HepG2 (cell line): ENCODE data around the gene HSPE1. TPM values are rescaled to one million over a fixed set of nuclear protein-coding genes. Genes with fewer than 3 reads are reported as not detected.

Experiments
- ATAC-seq: fragments of 200-7000 bp; cut with Tn5 transposase; 3 replicates; pipeline ENCODE4 v1.9.1; 2020; ENCODE audit warnings: mild to moderate bottlenecking, moderate library complexity
- BruUV-seq: library from RNA; stranded (reverse); fragments of 400-500 nt; replicated peaks from 2 replicates; lab custom pipeline; 2021; lab: Mats Ljungman, UMichigan
- CTCF ChIA-PET: fragments of 300-600 bp; formaldehyde crosslinking; extraction: SDS; loops from one replicate; lab custom pipeline; 2021; ENCODE audit warnings: low total read pairs, inconsistent platforms, low intra/inter-chr PET ratio; lab: Yijun Ruan, JAX
- POLR2A ChIA-PET: fragments of 350-600 bp; sonication (Branson Sonifier 250); formaldehyde crosslinking; loops from one replicate; lab custom pipeline; 2020; ENCODE audit warnings: antibody characterized with exemption, inconsistent platforms; lab: Yijun Ruan, JAX
- DNase-seq: peaks from one replicate; pipeline ENCODE4 v3.0.0-alpha.2; 2015; ENCODE audit warnings: low spot score
- FAIRE-seq: peaks from 3 replicates; lab custom pipeline; 2011; peaks lifted over from hg19 to GRCh38; lab: Jason Lieb, UNC
- H2AFZ ChIP-seq: one replicate; pipeline ENCODE4 v1.6.1; 2011; ENCODE audit warnings: low read length, inconsistent platforms
- H3K27ac ChIP-seq: fragments of 300-600 bp; 3 replicates; pipeline ENCODE4 v1.8.0; 2011; ENCODE audit warnings: mixed run types, mild to moderate bottlenecking, mixed read lengths, low read length, inconsistent platforms; ENCODE audit not compliant: insufficient read depth; ENCODE audit errors: extremely low read length
- H3K27me3 ChIP-seq, 2 experiments: fragments of 200-600 bp in 1 of 2; 2 replicates in 1 of 2; 3 replicates in 1 of 2; pipeline versions ENCODE4 v1.6.0 to v1.8.0; 2011; ENCODE audit warnings: low read length in 2 of 2, mild to moderate bottlenecking in 2 of 2, moderate library complexity in 2 of 2, inconsistent platforms in 1 of 2; ENCODE audit not compliant: insufficient read depth in 2 of 2, control insufficient read depth in 1 of 2
- H3K36me3 ChIP-seq, 2 experiments: fragments of 200-600 bp in 1 of 2; replicated peaks in 1 of 2; 2 replicates in 1 of 2; 3 replicates in 1 of 2; pipeline versions ENCODE4 v1.5.1 to v1.8.0; 2011; ENCODE audit warnings: low read length in 2 of 2, inconsistent platforms in 1 of 2; ENCODE audit not compliant: insufficient read depth in 2 of 2, control insufficient read depth in 1 of 2
- H3K4me1 ChIP-seq: 2 replicates; pipeline ENCODE4 v1.5.1; 2012; ENCODE audit warnings: low read length, inconsistent platforms; ENCODE audit not compliant: insufficient read depth
- H3K4me2 ChIP-seq: 2 replicates; pipeline ENCODE4 v1.6.0; 2011; ENCODE audit warnings: low read depth, low read length, inconsistent platforms
- H3K4me3 ChIP-seq, 3 experiments: fragments of 200-600 bp in 1 of 3; sonication (generic), shearing (Covaris generic) in 1 of 3; replicated peaks in 1 of 3; 2 replicates each; pipeline ENCODE4 v1.5.1; 2011 to 2016; ENCODE audit warnings: low read length in 3 of 3, inconsistent platforms in 2 of 3, low read depth in 2 of 3, mild to moderate bottlenecking in 2 of 3, control low read depth in 1 of 3, mixed read lengths in 1 of 3; ENCODE audit not compliant: insufficient read depth in 1 of 3
- H3K79me2 ChIP-seq: one replicate; pipeline ENCODE4 v1.6.1; 2011; ENCODE audit warnings: low read length, inconsistent platforms; ENCODE audit not compliant: insufficient read depth
- H3K9ac ChIP-seq: 2 replicates; pipeline ENCODE4 v1.6.0; 2011; ENCODE audit warnings: mild to moderate bottlenecking, low read depth, low read length, inconsistent platforms; ENCODE audit not compliant: insufficient read depth
- H3K9me3 ChIP-seq: 2 replicates; pipeline ENCODE4 v1.5.1; 2012; ENCODE audit warnings: mild to moderate bottlenecking, low read length
- H4K20me1 ChIP-seq: 2 replicates; pipeline ENCODE4 v1.6.0; 2011; ENCODE audit warnings: inconsistent platforms, mild to moderate bottlenecking, low read length, moderate library complexity; ENCODE audit not compliant: insufficient read depth
- FOSL2 ChIP-seq: sonication (generic); formaldehyde crosslinking; IDR thresholded peaks from 2 replicates; pipeline ENCODE4 v1.4.0; 2020; ENCODE audit warnings: missing genetic modification reagents
- KMT2A ChIP-seq: sonication (generic); formaldehyde crosslinking; IDR thresholded peaks from 2 replicates; pipeline ENCODE4 v1.4.0; 2020; ENCODE audit warnings: missing genetic modification reagents
- NCOR1 ChIP-seq: fragments of 200-600 bp; sonication (generic); IDR thresholded peaks from 2 replicates; pipeline ENCODE4 v1.7.0; 2017; ENCODE audit warnings: antibody characterized with exemption, low read length, borderline replicate concordance
- SP4 ChIP-seq: sonication (generic); formaldehyde crosslinking; IDR thresholded peaks from 2 replicates; pipeline ENCODE4 v1.8.1; 2023; ENCODE audit warnings: mild to moderate bottlenecking, missing genetic modification reagents
- ZFY ChIP-seq: sonication (generic); formaldehyde crosslinking; IDR thresholded peaks from 2 replicates; pipeline ENCODE4 v1.4.0; 2020; ENCODE audit warnings: missing genetic modification reagents
- ZMYM3 ChIP-seq: sonication (generic); formaldehyde crosslinking; IDR thresholded peaks from 2 replicates; pipeline ENCODE4 v1.5.1; 2020; ENCODE audit warnings: mild to moderate bottlenecking, missing genetic modification reagents
- ZNF24 ChIP-seq: fragments of 450-650 bp; IDR thresholded peaks from 2 replicates; pipeline ENCODE4 v1.6.1; 2017; ENCODE audit warnings: antibody characterized with exemption, mild to moderate bottlenecking
- WGBS: methylation state at CpG from one replicate; pipeline ENCODE4 v1.1.6; 2017; ENCODE audit warnings: low lambda C conversion rate; 5-methylcytosine and 5-hydroxymethylcytosine counted together
- in situ Hi-C: cut with HindIII; loops from 2 replicates; pipeline ENCODE4 v1.10.0; 2017; ENCODE audit warnings: low pct_unique_long_range_greater_than_20kb; ENCODE audit not compliant: extremely low pct_ligation_motif_present
- intact Hi-C: fragments of 100-400 bp; cut with micrococcal nuclease; formaldehyde crosslinking; loops from one replicate; pipeline ENCODE4 v1.10.0; 2022; ENCODE audit not compliant: unreplicated experiment
- polyA plus RNA-seq, 8 experiments: library from polyadenylated mRNA; depleted of rRNA in 3 of 8; stranded (reverse) in 7 of 8; unstranded in 1 of 8; fragments of >200 nt; fragmentation: Illumina TruSeq in 4 of 8; extraction: Trizol in 4 of 8; gene quantifications; 2 replicates each; pipeline versions ENCODE4 v1.2.1 to v1.2.3, GENCODE V29; 2011 to 2016; ENCODE audit warnings: low read depth in 4 of 8, missing spikeins in 1 of 8, mixed read lengths in 1 of 8; ENCODE audit not compliant: insufficient read depth in 1 of 8
- total RNA-seq, 5 experiments: library from RNA; depleted of rRNA; stranded (reverse); fragments of >200 nt; fragmentation: Illumina TruSeq; extraction: Trizol; gene quantifications; 2 replicates each; pipeline ENCODE4 v1.2.3, GENCODE V29; 2016; ENCODE audit warnings: low read depth in 1 of 5
- TF ChIP-seq, protein P1 (sequence below): sonication (generic); formaldehyde crosslinking; IDR thresholded peaks from 2 replicates; pipeline ENCODE4 v1.5.1; 2020; ENCODE audit warnings: missing genetic modification reagents, mild to moderate bottlenecking, borderline replicate concordance
- TF ChIP-seq, protein P2 (sequence below): IDR thresholded peaks from 2 replicates; pipeline ENCODE4 v1.6.1; 2016
- TF ChIP-seq, protein P3 (sequence below): sonication (generic); formaldehyde crosslinking; IDR thresholded peaks from 2 replicates; pipeline ENCODE4 v1.8.1; 2023; ENCODE audit warnings: missing genetic modification reagents, mild to moderate bottlenecking, borderline replicate concordance
- TF ChIP-seq, protein P4 (sequence below): sonication (generic); formaldehyde crosslinking; conservative IDR thresholded peaks from 2 replicates; pipeline ENCODE4 v1.4.0; 2020; ENCODE audit warnings: mild to moderate bottlenecking, missing genetic modification reagents, moderate library complexity
- TF ChIP-seq, protein P5 (sequence below): sonication (generic); formaldehyde crosslinking; IDR thresholded peaks from 2 replicates; pipeline ENCODE4 v1.5.0; 2020; ENCODE audit warnings: mild to moderate bottlenecking, missing genetic modification reagents

HSPE1 gene
- total and polyA plus RNA-seq, 2 of the 13 experiments (the other 11 are each of a cell fraction or from before 2014, with no cell fraction given) = 244 to 823 TPM

DNA sequence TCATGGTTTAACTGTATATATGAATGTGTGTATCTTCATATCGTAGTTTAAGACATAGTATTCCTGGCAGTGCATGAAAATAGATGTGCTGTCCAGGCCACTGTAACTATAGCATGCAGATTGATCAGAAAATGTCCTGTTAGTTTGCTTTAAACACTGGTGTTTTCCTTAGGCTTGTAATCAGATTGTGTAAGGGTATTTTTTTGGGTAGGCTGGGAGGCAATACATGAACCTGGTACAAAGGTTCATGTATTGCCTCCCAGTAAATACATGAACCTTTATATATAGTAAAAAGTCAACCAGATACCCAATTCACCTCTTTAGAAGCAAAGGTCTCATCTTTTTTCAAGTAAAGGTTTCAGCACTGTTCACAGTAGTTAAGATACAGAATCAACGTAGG lies 45.3 kb upstream of the HSPE1 start (continued):
- TF ChIP-seq KMT2A = peak; percentile 33; the same call in 1 of the 2 replicates
- TF ChIP-seq ZNF24 = no peak

DNA sequence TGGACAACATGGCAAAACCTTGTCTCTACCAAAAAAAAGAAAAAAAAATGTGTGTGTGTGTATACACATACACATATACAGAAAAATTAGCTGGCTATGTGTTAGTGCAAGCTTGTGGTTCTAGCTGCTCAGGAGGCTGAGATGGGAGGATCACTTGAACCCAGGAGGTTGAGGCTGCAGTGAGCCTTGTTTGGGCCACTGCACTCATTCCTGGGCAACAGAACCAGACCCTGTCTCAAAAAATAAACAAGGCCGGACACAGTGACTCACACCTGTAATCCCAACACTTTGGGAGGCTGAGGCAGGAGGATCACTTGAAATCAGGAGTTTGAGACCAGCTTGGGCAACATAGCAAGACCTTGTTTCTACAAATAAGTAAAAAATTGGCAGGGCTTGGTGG lies 44.8 kb upstream of the HSPE1 start:
- H3K79me2 ChIP-seq = peaks cover 64% of the 10 kb centered on the region
- CTCF ChIA-PET = no interaction called here
- H3K4me3 ChIP-seq = peak overlapping the region in 2 of 3 experiments; percentile 95 to 96; a peak in 2 of 6 replicates
- H3K4me1 ChIP-seq = peaks cover 36% of the 10 kb centered on the region
- peak overlapping the region; percentile 98; the same call in 1 of the 2 replicates for H3K9ac ChIP-seq
- H2AFZ ChIP-seq = no peak overlapping the region
- in situ Hi-C loops = no loop called here
- POLR2A ChIA-PET = interaction anchor here (0.6 to 8.2 kb wide), 4 partner anchors 17 to 45 kb away, joined by 3 to 306 read pairs (median 140); partner anchors contain the start of genes HSPD1, HSPE1 and SF3B1
- BruUV-seq = no TSS peak
- TF ChIP-seq ZFY (CRISPR knock-in tag) (0 out of 2 replicates have a peak, but pooled peaks have one; percentile 23), FOSL2 (CRISPR knock-in tag) (peak; percentile 33; the same call in 1 of the 2 replicates), ZMYM3 (CRISPR knock-in tag) (0 out of 2 replicates have a peak, but pooled peaks have one; percentile 67), NCOR1 (0 out of 2 replicates have a peak, but pooled peaks have one; percentile 9), SP4 (CRISPR knock-in tag) (no peak)
- TF ChIP-seq, protein P1, sequence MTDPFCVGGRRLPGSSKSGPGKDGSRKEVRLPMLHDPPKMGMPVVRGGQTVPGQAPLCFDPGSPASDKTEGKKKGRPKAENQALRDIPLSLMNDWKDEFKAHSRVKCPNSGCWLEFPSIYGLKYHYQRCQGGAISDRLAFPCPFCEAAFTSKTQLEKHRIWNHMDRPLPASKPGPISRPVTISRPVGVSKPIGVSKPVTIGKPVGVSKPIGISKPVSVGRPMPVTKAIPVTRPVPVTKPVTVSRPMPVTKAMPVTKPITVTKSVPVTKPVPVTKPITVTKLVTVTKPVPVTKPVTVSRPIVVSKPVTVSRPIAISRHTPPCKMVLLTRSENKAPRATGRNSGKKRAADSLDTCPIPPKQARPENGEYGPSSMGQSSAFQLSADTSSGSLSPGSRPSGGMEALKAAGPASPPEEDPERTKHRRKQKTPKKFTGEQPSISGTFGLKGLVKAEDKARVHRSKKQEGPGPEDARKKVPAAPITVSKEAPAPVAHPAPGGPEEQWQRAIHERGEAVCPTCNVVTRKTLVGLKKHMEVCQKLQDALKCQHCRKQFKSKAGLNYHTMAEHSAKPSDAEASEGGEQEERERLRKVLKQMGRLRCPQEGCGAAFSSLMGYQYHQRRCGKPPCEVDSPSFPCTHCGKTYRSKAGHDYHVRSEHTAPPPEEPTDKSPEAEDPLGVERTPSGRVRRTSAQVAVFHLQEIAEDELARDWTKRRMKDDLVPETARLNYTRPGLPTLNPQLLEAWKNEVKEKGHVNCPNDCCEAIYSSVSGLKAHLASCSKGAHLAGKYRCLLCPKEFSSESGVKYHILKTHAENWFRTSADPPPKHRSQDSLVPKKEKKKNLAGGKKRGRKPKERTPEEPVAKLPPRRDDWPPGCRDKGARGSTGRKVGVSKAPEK (CRISPR knock-in tag) = no peak
- TF ChIP-seq, protein P2, sequence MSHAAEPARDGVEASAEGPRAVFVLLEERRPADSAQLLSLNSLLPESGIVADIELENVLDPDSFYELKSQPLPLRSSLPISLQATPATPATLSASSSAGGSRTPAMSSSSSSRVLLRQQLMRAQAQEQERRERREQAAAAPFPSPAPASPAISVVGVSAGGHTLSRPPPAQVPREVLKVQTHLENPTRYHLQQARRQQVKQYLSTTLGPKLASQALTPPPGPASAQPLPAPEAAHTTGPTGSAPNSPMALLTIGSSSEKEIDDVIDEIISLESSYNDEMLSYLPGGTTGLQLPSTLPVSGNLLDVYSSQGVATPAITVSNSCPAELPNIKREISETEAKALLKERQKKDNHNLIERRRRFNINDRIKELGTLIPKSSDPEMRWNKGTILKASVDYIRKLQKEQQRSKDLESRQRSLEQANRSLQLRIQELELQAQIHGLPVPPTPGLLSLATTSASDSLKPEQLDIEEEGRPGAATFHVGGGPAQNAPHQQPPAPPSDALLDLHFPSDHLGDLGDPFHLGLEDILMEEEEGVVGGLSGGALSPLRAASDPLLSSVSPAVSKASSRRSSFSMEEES = no peak
- TF ChIP-seq, protein P3, sequence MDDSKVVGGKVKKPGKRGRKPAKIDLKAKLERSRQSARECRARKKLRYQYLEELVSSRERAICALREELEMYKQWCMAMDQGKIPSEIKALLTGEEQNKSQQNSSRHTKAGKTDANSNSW = no peak
- TF ChIP-seq, protein P4, sequence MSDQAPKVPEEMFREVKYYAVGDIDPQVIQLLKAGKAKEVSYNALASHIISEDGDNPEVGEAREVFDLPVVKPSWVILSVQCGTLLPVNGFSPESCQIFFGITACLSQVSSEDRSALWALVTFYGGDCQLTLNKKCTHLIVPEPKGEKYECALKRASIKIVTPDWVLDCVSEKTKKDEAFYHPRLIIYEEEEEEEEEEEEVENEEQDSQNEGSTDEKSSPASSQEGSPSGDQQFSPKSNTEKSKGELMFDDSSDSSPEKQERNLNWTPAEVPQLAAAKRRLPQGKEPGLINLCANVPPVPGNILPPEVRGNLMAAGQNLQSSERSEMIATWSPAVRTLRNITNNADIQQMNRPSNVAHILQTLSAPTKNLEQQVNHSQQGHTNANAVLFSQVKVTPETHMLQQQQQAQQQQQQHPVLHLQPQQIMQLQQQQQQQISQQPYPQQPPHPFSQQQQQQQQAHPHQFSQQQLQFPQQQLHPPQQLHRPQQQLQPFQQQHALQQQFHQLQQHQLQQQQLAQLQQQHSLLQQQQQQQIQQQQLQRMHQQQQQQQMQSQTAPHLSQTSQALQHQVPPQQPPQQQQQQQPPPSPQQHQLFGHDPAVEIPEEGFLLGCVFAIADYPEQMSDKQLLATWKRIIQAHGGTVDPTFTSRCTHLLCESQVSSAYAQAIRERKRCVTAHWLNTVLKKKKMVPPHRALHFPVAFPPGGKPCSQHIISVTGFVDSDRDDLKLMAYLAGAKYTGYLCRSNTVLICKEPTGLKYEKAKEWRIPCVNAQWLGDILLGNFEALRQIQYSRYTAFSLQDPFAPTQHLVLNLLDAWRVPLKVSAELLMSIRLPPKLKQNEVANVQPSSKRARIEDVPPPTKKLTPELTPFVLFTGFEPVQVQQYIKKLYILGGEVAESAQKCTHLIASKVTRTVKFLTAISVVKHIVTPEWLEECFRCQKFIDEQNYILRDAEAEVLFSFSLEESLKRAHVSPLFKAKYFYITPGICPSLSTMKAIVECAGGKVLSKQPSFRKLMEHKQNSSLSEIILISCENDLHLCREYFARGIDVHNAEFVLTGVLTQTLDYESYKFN (CRISPR knock-in tag) = no peak
- TF ChIP-seq, protein P5, sequence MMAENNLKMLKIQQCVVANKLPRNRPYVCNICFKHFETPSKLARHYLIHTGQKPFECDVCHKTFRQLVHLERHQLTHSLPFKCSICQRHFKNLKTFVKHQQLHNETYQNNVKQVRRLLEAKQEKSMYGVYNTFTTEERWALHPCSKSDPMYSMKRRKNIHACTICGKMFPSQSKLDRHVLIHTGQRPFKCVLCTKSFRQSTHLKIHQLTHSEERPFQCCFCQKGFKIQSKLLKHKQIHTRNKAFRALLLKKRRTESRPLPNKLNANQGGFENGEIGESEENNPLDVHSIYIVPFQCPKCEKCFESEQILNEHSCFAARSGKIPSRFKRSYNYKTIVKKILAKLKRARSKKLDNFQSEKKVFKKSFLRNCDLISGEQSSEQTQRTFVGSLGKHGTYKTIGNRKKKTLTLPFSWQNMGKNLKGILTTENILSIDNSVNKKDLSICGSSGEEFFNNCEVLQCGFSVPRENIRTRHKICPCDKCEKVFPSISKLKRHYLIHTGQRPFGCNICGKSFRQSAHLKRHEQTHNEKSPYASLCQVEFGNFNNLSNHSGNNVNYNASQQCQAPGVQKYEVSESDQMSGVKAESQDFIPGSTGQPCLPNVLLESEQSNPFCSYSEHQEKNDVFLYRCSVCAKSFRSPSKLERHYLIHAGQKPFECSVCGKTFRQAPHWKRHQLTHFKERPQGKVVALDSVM (CRISPR knock-in tag) = peak; percentile 97
- no peaks in the 10 kb centered on the region; a peak in 1 of 5 replicates for H3K27me3 ChIP-seq
- H4K20me1 ChIP-seq = no peaks in the 10 kb centered on the region; the same call in 1 of the 2 replicates
- intact Hi-C loops = no loop called here
- H3K27ac ChIP-seq = peak overlapping the region; percentile 97
- ATAC-seq (no peak), FAIRE-seq (no peak), DNase-seq (no peak)
- WGBS = 92% methylated on average over 1 of the region's 1 CpG
- no peaks in the 10 kb centered on the region for H3K9me3 ChIP-seq
- H3K36me3 ChIP-seq = peaks cover 0 to 16% of the 10 kb centered on the region in 2 experiments; a peak in 3 of 5 replicates
- H3K4me2 ChIP-seq = peak overlapping the region; percentile 93
